GM18502 (cell line): ENCODE data around the gene SECISBP2L.
"Not testable (repeated sequence)": the region's sequence is repeated elsewhere in the genome, so short reads cannot be mapped to it uniquely, and the experiment has no call there.

Source experiments
- ATAC-seq: cut with Tn5 transposase; IDR thresholded peaks from one replicate; pipeline ENCODE4 v1.9.1; 2021; ENCODE audit warnings: mild to moderate bottlenecking; ENCODE audit not compliant: unreplicated experiment, poor library complexity

SECISBP2L gene

GRCh38 chr15:48999314-48999713 lies 46.9 kb downstream of the SECISBP2L start:
- ATAC-seq, result no peak

DNA sequence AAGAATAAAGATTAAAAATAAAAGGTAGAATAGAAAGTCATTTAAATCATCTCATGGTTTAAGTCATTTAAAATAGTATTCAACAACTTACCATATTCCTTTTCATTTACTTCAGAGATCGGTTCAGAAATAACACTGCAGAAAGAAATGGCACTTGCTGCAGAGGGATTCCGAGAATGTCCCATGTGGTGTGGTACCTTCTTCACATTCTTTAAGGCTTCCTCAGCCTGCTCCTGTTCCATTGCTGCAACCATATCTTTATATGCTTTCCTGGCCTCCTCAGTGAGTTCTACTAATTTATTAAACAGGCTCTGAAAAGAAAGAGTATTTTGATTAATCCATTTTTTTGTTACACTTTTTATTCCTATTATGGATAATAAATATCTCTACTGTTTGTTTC lies 50.0 kb downstream of the SECISBP2L start:
- no peak for ATAC-seq

DNA sequence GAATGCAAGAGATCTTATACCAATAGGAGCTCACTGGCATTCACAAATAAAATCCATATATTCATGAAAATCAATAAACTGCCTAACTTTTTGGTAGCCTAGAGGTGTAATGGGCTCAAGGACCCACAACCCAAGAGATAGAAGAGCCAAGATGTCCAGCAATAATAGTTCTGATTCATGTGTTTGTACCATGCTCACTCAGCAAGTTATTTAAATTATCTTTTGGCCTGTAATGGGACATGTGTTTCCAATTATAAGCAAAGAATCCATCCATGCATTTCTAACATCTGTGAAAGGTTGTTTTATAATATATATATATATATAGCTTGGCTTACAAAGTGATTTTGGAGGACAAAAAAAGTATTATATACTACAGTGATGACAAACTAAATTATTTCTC lies 52.9 kb downstream of the SECISBP2L start:
- ATAC-seq, result no peak

DNA sequence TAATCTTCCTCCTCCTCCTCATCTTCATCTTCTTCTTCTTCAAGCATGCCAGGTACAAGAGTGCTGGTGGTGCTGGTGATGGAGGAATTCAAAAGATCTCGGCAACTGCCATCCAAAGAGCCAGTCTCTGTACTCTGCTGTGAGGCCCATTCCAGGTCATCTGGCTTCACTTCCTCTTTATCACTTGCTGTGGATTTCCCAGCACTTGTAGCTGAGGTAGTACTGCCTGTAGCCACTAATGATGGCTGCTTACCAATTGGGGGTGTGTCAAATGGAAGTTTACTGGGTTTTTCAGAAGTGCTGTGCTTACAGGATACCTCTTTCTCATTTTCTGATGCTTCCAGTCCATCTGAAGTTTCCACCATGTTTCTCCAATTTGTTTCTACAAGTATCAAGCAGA lies 53.7 kb downstream of the SECISBP2L start:
- ATAC-seq, result peak; percentile 79

DNA sequence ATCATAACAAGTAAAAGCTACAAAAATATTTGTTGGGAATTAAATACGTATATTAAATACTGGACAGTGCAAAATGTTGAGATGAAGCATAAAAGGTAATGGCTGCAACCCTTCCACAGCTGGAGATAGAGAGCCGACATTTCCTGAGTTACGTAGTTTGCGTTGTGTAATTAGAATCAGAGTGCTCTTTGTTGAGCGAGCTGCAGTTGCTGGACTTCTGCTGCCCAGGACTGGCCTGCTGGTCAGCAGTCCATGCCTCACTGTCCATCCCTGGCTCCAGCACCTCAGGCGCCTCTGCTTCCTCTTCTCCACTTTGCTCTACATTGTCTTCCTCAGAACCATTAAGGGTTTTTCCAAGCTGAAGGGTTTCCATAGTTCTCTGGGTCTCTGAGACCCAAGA lies 54.1 kb downstream of the SECISBP2L start:
- ATAC-seq, result no peak

- ATAC-seq, result no peak
These were observed 57.1 kb downstream of the SECISBP2L start for GRCh38 chr15:48989170-48989569.

DNA sequence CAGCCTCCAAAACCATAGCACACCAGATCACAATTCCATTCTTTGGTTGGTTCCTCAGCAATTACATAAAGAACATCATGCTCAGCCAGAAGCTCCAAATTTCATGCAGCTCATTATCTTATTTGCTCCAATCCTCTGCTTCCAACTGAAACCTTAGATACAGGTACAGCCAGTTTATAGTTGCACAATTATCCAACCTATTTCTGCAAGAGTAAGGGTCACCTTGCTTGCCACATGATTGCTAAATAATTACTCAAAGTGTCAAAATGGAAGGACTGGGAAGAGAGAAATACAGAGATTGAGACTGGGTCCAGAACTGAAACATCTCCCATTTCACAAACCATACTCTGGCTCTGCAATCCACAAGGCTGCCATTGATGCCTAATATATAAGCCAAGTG lies 59.1 kb downstream of the SECISBP2L start:
- ATAC-seq, result no peak

- ATAC-seq, result no peak
These were observed 60.0 kb downstream of the SECISBP2L start for GRCh38 chr15:48986240-48986639.

GRCh38 chr15:48985516-48985915 lies 60.7 kb downstream of the SECISBP2L start:
- ATAC-seq, result no peak

GRCh38 chr15:48984811-48985352 lies 61.4 kb downstream of the SECISBP2L start:
- no peak for ATAC-seq

GRCh38 chr15:48984021-48984710 lies 62.1 kb downstream of the SECISBP2L start:
- no peak for ATAC-seq

DNA sequence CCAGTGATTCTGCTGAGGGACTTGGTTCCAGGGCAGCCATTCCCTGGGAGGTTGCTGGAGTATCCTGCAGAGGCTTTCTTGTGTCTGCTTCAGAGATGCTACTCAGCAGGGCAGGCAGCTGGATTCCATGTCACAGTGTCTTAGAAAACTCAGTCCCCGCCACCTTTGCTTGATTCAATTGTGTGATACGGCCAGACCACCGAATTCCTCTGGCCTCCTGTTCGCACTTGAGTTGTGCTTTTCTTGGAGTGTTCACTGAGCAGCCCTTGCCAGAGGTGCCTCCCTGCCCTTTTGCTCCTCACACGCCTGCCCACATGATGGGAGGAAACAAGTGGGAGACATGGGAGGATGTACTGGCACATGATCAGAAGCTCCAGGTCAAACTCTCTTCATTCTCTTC lies 62.9 kb downstream of the SECISBP2L start:
- no peak for ATAC-seq

DNA sequence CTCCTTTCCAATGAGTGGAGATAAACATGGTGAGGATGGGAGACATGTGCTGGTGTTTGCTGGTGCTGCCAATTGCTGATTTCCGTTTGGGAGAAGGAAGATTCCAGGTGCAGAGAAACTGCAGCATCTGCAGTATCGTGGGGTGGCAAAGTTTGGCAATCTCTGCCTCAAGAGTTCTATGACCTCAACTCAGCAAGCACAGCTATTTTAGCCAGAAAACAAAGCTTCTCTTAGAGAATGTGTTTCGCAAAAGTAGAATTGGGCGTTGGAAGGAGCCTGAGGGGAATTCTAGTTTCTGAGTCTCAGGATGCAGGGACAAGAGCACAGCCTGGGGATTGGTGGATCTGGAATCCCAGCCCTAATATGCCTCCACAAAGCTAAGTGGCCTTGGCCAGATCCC lies 64.3 kb downstream of the SECISBP2L start:
- no peak for ATAC-seq

DNA sequence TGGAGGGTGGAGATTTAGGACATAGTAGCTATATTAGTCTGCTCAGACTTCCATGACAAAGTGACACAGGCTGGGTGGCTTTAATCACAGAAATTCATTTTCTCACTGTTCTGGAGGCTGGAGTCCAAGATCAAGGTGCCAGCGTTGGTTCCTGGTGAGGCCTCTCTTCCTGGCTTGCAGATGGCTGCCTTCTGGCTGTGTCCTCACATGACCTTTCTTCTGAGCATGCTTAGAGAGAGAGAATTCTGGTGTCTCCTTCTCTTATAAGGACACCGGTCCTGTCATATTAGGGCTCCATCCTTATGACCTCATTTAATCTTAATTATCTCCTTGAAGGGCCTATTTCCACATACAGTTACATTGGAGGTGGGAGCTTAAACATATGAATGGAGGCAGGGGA lies 67.6 kb downstream of the SECISBP2L start:
- no peak for ATAC-seq

- ATAC-seq, result no peak
These were observed 69.7 kb downstream of the SECISBP2L start for GRCh38 chr15:48976444-48977088.

DNA sequence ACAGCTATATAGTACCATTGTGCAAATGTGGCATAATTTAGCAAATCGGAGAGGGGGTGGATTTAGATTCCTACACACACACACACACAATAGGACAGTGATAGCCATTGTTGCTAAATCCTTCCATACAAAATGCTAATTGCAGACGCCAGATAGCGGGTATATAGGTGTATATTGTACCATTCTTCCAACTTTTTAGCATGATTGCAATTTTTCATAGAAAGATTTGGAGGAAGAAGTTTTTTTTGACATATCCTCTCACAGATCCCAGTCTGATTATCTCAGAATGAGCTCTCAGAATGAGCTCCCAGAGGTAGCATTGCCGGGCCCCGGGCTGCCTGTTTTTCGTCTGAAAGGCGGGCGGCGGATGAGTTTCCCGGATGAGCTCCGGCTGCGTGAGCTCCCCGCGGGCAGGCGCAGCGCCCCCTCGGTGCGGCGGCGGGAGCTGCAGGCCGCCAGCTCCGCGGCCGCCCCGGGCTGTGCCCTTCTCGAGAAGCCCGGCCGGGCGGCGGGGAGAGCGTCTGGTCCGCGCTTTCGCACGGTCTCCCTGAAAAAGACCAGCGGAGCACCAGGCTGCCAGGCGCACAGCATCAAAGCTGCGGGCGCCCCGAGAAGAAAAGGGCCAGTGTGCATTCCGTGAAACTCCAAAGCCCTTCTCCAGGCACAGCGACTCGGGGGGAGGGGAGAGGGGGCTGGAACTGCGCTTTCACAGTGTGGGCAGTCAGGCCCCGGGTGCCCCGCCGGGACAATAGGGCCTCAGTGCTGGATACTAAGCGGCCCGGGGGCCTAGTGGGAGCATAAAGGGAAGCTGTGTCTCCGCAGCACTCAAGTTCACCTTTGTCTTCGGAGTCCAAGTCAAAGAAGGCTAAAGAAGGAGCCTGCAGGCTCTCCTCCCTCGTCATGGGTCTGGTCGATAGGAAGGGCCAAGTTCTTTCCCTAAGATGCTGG lies 70.5 kb downstream of the SECISBP2L start:
- peak; percentile 97 for ATAC-seq

DNA sequence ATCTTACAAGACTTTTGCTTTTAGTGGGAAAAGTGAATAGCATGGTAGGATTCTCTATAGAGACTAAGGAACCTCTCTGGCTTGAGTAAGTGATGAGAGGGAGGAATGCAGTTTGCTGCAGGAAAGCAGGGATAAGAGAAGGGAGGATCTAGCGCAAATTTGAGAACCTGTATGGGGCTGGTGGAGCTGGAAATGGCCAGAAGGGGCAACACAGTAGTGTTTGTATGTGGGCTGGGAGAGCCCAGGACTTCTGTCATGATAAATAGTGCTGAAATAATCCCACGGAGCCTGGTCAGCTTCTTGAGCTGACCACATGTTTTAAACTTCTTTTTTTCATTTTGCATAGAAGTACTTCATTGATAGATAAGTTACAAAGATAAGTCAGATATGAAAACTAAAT lies 71.4 kb downstream of the SECISBP2L start:
- no peak for ATAC-seq

DNA sequence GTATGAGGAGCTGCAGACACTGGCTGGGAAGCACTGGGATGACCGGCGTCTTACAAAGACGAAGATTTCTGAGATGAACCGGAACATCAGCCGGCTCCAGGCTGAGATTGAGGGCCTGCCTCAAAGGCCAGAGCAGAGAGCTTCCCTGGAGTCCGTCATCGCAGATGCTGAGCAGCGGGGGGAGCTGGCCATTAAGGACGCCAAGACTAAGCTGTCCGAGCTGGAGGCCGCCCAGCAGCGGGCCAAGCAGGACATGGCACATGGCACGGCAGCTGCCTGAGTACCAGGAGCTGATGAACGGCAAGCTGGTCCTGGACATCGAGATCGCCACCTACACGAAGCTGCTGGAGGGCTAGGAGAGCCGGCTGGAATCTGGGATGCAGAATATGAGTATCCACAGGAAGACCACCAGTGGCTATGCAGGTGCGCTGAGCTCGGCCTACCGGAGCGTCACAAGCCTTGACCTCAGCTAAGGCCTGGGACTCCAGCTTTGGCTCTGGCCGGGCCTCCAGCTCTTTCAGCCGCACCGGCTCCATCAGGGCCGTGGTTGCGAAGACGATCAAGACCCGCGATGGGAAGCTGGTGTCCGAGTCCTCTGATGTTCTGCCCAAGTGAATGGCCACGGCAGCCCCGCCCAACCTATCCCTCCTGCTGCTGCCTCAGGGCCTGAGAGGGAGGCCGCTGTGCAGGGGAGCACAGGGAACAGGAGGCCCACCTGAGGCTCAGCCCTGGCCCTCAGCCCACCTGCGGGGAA lies 73.3 kb downstream of the SECISBP2L start:
- ATAC-seq, result no peak

GRCh38 chr15:48970926-48971325 lies 75.3 kb downstream of the SECISBP2L start:
- ATAC-seq, result not testable (repeated sequence)

GRCh38 chr15:48968066-48968465 lies 78.2 kb downstream of the SECISBP2L start:
- no peak for ATAC-seq
